GM10266 (cell line): ENCODE data around the gene GLYR1.
"Not testable (repeated sequence)": the region's sequence is repeated elsewhere in the genome, so short reads cannot be mapped to it uniquely, and the experiment has no call there.

ENCODE experiments used
- DNase-seq: peaks from one replicate; pipeline ENCODE4 v3.0.0; 2012; ENCODE audit errors: extremely low spot score
- TF ChIP-seq, protein P1 (sequence below): IDR thresholded peaks from 2 replicates; pipeline ENCODE4 v1.5.1; 2012; ENCODE audit warnings: mild to moderate bottlenecking, low read depth; ENCODE audit not compliant: control insufficient read depth, insufficient read depth; ENCODE audit errors: missing control alignments

Gene GLYR1

DNA sequence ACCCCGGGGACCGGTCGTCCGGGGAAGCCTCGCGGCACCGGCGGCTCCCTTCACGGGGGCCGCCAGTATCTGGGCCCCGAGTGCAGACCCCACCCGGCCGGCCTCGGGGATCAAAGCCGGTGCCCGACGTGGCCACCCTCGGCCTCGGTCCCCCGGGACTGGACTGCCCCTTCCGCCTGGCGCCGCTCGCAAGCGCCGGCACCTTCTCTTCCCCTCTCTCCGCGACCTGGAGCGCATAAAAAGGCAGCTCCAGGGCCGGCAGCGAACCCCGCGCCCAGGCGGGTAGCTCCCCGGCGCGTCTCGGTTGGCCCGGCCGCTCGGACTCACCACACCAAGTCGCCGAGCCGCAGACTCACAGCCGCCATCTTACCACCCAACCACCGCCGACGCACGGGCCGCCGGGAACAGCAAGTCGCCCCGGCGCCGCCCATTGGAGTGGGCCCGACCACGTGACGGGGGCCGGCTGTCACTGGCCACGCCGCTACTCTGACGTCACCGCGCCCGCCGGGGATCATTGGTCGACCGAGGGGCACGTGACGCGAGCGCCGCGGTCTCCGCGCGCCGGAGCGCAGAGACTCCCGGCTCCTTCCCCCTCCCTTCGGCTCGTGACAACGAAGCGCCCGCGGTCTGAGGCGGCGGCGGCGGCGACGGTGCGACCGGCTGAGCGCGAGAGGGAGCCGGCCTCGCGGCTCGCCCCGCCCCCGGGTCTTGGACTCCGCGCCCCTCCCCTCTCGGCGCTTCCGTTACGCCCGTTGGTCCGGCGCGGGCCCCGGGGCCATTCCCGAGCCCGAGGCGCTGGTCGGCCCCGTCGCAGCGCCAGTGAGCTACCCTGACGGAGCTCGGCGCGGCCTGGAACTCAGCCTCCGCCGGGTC, at the start of gene GLYR1, which contains the start of gene UBN1:
Gene GLYR1, minus strand, starts transcription at position 388 of the 873 bp plus-strand sequence. Its CDS starts 23 bp downstream, at position 365.
Gene UBN1, plus strand, starts transcription at position 581 of the 873 bp plus-strand sequence. CDS start 5,437 bp downstream, outside the sequence.
- TF ChIP-seq, protein P1, sequence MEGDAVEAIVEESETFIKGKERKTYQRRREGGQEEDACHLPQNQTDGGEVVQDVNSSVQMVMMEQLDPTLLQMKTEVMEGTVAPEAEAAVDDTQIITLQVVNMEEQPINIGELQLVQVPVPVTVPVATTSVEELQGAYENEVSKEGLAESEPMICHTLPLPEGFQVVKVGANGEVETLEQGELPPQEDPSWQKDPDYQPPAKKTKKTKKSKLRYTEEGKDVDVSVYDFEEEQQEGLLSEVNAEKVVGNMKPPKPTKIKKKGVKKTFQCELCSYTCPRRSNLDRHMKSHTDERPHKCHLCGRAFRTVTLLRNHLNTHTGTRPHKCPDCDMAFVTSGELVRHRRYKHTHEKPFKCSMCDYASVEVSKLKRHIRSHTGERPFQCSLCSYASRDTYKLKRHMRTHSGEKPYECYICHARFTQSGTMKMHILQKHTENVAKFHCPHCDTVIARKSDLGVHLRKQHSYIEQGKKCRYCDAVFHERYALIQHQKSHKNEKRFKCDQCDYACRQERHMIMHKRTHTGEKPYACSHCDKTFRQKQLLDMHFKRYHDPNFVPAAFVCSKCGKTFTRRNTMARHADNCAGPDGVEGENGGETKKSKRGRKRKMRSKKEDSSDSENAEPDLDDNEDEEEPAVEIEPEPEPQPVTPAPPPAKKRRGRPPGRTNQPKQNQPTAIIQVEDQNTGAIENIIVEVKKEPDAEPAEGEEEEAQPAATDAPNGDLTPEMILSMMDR, result no peak
- DNase-seq, result peak; percentile 99

DNA sequence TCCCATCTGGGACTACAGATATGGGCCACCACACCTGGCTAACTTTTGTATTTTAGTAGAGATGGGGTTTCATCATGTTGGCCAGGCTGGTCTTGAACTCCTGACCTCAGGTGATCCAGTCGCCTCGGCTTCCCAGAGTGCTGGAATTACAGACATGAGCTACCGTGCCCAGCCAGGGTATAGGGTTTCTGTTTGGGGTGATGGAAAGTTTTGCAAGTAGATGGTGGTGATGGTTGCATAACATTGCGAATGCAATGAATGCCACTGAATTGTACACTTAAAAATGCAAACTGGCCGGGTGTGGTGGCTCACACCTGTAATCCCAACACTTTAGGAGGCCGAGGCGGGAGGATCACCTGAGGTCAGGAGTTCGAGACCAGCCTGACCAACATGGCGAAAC, 49.7 kb upstream of the GLYR1 start:
- DNase-seq, result not testable (repeated sequence)

DNA sequence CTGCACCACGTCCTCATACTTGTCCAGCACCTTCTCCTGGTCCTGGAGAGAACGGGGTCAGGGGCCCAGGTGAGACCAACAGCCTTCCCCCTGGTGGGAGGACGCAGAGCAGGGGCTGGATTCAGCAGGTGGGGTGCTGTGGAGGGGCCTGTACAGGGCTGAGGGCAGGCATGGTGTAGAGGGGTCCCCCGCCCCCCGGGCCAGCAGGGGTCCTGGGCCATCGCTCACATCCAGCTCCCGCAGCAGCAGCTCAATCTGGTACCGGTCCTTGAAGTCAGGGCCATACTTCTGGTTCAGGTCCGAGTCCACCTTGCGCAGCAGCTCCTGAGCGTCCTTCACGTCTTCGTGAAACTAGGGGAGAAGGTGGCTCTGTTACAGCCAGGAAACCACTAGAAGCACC, 48.3 kb upstream of the GLYR1 start:
- no peak for DNase-seq

DNA sequence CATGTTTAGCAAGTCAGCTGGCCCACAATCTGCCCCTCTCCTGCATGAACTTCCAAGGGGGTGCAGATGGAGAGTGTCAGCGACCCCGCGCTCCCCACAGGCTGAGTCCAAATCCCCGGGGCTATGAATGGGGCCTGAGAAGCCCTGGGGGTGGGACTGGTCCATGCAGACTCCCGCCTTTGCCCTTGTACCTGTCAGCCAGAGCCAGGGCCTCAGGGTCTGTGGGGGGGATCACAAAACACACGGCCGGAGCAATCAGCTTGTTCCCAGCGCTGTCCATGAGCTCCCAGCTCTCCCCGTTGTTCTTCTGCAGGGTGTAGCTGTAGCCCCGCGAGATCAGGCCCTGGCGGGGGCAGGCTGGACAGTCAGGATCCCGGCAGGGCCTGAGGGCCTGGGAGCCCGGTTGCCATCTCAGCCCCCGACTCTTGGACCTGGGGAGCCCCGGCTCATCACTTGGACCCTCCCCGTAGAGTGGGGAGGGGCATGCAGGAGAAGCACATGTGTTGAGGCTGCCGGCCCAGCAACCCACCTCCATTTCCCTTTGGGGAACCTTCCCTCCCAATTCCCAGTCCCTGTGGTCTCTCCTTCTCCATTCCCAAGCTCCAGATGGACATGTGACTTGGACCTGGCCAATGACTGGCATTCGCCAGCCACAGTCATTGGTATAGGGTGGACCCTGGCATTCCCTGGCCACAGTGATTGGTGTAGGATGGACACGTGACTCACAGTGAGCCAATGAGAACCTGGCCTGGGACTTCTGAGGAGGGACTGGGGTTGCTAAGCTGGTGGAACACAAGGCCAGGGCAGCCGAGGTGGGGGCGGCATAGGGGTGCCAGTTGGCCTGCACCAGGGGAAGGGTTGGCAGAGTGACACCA, 47.4 kb upstream of the GLYR1 start:
- no peak for DNase-seq

More for the DNA sequence above, 48.3 kb upstream of the GLYR1 start:
- TF ChIP-seq, protein P1, result no peak

DNA sequence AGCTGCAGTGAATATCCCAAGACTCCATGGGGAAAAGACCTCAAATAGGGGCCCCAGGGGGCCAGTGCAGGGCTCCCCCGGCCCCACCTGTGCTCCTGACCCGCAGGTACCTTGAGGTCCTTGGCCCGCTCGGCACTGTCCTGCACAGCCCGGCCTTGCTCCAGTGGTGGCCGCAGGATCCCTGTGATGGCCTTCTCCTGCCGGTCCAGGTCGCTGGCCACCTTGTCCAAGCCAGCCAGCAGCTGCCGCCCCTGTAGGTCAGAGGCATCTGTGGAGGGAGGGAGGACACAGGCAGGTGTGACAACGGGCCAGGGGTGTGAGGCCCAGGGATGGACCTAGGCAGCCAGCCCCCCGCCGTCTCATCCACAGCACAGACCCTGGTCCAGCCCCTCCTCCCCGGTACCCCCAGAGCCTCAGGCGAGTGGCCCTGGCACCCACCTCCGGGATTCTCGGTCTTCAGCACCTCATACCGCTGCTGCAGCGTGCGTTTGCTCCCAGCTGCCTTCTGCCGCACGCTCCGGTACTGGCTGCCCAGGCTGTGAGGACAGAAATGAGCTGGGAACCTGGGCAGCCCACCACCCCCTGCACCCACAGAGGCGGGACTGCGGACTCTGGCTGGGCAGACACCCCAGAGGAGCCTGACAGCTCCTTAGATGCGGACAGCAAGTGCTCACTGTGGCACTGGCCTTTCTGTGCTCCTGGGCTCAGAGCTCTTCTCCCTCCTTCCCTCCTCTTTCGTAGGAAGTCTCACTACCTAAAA, 46.2 kb upstream of the GLYR1 start:
- TF ChIP-seq, protein P1, result no peak
- DNase-seq, result no peak

More for the DNA sequence above, 47.4 kb upstream of the GLYR1 start:
- TF ChIP-seq, protein P1, result no peak

DNA sequence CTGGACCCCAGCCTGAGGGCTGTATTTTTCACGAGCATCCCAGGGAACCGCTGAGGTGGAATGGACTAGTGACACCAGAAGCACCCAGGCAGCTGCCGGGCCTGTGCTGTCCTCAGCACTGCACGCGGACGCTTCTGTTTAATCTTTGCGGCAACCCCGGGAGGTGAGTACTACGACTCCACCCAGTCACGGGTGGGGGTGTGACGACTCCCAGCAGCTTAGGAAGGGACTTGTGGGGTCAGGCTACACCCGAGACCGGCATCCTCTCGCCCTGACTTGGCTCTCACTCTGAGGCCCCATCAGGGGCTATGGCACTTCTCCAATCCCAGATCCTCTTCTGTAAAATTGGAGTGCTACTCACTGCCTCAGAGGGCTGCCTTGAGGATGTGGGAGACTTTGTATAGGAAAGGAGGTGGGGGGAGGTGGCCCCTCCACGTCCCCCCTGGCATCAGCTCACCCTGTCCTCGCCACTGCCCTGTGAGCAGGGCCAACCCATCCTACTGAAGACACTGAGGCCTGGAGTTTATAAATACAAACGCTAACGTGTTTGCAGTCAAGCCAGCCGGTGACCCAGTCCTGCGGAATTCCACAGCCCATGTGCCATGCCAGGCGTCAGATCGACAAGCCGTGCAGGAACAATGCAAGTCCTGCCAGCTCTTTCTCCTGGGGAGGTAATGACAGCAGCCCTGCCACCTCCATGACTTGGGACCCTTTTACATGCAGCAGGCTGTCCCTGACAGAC, 45.4 kb upstream of the GLYR1 start:
- no peak for DNase-seq

More for the DNA sequence above, 45.4 kb upstream of the GLYR1 start:
- TF ChIP-seq, protein P1, result no peak
